Astrocyte of the hippocampus (primary cell): ENCODE data around the gene LCE3E.
"Not testable (repeated sequence)": the region's sequence is repeated elsewhere in the genome, so short reads cannot be mapped to it uniquely, and the experiment has no call there.

Source experiments
- DNase-seq: peaks from one replicate; pipeline ENCODE4 v3.0.0; 2011; ENCODE audit warnings: low read depth, low spot score

The LCE3E gene, protein sequence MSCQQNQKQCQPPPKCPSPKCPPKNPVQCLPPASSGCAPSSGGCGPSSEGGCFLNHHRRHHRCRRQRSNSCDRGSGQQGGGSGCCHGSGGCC

DNA sequence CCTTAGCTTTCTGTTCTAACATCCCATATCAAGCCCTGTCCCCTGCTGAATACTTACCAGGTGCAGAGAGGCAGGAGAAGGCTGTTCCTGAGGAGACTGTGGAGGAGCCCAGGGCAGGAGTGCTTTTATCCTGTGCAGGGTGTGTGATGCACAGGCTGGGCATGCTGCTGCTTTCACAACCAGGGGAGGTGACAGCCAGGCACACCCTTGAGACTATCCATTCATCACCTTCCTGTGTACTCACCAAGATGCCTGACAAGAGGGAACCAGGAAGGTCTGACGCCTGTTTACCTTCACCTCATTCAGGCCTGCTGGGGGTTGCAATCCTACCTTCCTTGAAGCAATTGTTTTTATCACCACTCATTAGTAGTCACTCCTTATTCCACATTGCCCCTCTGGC is at the start of gene LCE3E:
LCE3E (minus strand) TSS at position 100 of the 400 bp plus-strand sequence. CDS start 572 bp downstream, outside the sequence.
- no peak for DNase-seq

DNA sequence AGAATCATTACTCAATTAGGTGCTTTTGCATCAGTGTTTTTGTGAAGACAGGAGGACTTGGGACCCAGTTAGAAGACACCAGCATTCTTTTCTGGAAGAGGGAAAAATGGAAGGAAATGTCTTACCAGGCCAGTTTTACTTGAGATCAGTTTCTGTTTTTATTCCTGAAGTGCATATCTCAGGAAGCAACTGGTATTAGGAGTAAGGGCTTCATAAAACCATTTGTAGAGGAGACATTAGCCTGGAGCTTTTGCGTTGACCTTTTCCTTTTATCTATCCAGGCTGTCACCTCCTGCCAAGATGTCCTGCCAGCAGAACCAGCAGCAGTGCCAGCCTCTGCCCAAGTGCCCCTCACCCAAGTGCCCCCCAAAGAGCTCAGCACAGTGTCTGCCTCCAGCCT is 46.9 kb upstream of the LCE3E start, which contains the start of gene LCE3B:
LCE3B (plus strand) TSS at position 301 of the 400 bp plus-strand sequence; CDS start at position 301, 0 bp downstream.
- no peak for DNase-seq

DNA sequence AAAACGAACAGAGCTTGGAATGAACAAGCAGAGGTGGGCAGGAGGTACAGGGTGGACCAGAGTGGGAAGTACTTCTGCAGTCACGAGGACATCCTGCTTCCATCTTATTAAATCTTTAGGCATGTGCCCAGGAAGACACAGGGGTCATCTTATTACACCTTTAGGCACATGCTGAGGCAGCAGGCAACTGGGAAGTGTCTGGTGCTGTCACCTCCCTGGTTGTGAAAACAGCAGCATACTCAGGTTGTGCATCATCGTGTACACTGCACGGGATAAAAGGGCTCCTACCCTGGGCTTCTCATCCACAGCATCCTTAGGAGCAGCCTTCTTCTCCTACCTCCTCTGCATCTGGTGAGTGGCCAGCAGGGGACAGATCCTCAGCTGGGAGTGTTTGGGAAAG is 33.4 kb upstream of the LCE3E start, which contains the start of gene LCE3C:
LCE3C (plus strand) TSS at position 301 of the 400 bp plus-strand sequence. CDS start 498 bp downstream, outside the sequence.
- DNase-seq, result no peak

DNA sequence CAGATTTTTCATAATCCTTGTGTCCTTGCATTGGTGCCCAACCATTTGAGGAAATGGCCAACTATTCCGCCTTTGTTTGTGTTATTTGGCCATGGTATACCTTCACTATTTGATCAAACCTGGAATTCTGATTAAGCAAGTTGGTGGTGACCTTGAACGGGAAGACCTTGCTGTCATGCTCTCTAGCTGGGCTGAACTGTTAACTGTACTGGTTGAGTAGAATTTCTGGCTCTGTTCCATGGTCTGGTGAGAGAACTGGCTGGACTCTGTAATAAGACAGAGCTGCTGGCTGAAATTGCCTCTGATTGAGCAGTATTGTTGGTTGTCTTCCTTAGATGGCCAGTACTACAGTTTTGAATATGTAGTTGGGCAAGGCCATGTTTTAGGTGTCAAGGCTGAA is 30.4 kb upstream of the LCE3E start:
- no peak for DNase-seq

DNA sequence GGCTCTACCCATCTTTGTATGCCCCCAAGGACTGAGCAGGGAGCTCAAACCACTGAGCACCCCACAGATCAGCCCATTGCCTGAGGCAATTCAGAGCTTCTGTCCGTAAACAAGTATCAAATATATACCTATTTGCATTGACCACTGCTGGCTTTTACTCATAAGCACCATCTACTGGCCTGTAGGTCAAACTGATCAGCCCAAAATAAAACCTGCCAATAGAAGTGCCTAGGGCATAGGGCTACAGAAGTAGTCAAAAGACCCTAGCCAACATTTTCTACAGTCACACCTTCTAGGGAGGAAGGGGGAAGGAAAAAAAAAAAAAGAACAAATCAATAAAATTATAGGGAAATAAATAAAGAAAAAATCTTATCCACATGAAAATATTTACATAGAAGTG is 19.0 kb upstream of the LCE3E start:
- DNase-seq, result no peak

DNA sequence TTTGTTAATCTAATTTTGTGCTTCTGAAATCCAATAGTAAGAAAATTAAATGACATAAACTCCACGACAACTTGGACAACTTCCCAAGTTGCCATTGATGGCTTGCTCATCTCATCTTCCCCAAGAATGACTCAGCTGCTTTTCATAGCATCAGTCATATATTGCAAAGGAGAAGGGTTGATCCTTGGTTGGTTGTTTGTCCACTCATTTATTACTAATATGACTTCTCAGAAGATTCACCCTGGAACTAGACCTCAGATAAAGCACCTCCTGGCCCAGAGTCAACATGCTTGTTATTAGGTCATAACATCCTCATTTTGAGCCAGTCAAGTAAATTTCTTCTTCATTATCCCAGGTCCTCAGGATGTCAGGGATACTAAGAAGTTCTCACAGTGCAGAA is 16.1 kb upstream of the LCE3E start:
- no peak for DNase-seq

DNA sequence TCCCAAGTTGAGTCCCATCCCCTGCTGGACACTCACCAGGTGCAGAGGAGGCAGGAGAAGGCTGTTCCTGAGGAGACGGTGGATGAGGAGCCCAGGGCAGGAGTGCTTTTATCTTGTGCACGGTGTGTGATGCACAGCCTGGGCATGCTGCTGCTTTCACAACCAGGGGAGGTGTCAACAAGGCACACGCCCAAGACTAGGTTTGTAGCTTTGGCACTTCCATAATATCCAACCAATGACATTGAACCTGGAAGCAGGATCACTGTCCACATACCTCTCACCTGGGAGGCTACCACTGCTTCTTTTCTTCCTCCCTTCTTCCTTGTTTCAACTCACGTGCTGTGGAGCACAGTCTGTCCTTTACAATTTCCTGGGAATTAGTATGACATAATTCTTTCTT is 13.9 kb upstream of the LCE3E start, which contains the start of gene LCE3D:
LCE3D (minus strand) TSS at position 84 of the 400 bp plus-strand sequence. CDS start 580 bp downstream, outside the sequence.
- DNase-seq, result no peak

DNA sequence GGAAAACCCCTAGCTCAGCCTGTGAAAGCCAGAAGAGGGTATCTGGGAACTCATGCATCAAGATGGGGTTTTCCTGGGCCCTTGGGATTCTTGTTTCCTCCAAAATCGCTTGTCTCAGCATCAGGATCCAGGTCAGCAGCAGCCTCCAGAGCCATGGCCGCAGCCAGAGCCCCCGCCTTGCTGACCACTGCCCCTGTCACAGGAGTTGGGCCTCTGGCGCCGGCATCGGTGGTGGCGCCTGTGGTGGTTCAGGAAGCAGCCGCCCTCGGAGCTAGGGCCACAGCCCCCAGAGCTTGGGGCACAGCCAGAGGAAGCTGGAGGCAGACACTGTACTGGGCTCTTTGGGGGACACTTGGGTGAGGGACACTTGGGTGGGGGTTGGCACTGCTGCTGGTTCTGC is 12.9 kb upstream of the LCE3E start:
- DNase-seq, result not testable (repeated sequence)

DNA sequence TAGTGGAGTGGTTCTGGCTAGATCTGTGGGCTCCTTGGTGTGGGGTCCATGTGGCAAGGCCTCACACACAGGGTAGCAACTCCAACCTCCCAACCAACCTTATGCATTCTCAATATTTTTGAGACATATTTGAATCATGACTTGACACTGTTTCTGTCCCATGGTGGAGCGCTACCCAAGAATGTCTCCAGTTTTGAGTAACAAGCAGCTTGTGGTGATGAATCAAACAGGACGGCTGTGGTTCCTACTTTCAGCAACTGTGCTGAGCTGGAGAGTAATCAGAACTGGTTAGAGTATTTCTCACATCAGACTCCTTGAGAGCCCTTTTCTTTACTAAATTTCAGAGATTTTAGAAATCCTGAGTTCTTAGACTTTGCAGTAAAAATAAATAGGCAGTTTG is 10.6 kb upstream of the LCE3E start:
- no peak for DNase-seq

DNA sequence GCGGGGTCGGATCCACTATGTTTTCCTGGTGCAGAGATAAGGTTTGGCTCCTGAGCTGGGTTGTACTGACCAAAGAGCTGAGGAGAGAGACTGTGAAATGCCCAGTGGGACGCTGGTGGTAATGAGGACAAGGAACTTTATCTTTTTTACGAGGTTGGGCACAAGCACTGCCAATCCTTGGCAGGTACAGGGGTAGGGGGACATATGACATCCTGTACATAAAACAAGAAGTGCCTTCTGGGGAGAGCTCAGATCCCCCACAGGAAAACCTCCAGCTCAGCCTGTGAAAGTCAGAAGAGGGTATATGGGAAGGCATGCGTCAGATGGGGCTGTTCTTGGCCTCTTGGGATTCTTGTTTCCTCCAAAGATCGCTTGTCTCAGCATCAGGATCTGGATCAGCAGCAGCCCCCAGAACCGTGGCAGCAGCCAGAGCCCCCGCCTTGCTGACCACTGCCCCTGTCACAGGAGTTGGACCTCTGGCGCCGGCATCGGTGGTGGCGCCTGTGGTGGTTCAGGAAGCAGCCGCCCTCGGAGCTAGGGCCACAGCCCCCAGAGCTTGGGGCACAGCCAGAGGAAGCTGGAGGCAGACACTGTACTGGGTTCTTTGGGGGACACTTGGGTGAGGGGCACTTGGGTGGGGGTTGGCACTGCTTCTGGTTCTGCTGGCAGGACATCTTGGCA is 905 bp downstream of the LCE3E start:
- DNase-seq, result no peak

DNA sequence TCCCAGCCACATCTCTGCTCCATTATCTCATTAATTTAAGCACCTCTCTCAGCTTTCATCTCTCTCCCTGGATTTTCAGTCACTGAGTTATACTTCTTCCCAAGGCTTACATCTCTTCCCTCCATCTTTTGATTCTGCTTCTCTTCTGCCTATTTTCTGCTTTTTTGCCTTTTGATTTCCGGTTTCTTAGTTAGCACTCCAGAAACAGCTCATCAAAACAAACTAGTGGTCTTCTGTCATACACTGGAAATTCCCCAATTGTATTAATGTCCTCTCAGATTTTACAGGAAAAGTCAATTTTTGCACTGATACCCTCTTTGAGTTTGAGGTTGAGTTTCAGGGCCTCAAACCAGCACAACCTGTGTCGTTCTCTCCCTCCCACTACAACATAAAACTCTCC is 1.5 kb downstream of the LCE3E start:
- DNase-seq, result no peak

DNA sequence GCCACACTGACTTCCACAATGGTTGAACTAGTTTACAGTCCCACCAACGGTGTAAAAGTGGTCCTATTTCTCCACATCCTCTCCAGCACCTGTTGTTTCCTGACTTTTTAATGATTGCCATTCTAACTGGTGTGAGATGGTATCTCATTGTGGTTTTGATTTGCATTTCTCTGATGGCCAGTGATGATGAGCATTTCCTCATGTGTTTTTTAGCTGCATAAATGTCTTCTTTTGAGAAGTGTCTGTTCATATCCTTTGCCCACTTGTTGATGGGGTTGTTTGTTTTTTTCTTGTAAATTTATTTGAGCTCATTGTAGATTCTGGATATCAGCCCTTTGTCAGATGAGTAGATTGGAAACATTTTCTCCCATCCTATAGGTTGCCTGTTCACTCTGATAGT is 18.2 kb downstream of the LCE3E start:
- not testable (repeated sequence) for DNase-seq

DNA sequence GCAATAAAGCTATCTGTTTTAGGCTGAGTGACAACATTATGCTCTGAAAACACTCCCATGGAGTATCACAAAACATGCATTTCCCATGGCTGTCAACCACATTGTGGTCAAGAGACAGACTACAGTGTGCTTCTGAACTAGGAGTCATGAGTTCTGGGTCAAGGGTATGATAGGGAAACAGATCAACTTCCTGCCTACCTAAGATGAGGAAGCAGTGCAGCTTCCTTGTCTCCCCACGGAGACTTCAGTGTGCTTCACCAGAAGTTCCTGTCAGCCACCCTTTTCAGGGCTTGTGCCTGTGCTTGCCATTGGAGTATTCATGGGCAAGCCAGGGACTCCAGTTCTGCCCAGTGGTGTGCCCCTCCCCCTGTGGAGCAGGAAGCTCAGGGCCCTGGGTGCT is 19.9 kb downstream of the LCE3E start:
- DNase-seq, result no peak

DNA sequence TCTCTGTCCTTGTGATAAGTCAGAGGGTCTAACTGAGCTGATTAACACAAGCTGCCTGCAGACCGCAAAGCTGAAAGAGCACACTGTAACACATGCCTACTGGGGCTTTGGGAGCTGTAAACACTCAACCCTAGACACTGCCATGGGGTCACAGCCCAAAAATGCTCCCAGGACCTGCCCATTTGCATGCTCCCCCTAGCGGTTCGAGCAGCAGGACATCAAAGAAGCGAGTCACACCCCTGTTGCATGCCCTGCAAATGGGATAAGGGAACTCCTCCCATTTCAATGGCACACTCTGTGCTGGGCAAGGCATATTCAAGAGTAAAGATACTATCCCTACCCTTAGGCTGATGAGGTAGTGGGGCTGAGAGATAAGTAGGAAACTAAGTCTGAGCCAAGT is 22.8 kb downstream of the LCE3E start:
- DNase-seq, result no peak

DNA sequence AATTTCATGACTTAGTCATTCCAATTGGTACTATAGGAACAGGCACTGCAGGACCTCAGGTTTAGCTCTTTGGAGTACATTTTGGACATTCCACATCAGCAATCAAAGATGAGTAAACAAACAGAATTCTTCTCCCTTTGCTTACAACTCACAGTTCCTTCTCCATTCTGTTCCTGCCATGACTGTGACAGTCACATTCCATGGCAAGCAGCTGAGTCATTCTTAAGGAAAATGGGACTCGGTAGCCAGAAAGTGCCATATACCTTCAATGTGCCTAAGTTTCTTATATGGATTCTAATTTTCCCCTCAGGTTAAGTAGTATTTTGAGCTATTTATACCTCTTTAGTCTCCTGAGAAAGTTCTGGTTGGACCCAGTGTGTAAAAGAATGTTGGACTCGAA is 26.7 kb downstream of the LCE3E start:
- DNase-seq, result no peak

DNA sequence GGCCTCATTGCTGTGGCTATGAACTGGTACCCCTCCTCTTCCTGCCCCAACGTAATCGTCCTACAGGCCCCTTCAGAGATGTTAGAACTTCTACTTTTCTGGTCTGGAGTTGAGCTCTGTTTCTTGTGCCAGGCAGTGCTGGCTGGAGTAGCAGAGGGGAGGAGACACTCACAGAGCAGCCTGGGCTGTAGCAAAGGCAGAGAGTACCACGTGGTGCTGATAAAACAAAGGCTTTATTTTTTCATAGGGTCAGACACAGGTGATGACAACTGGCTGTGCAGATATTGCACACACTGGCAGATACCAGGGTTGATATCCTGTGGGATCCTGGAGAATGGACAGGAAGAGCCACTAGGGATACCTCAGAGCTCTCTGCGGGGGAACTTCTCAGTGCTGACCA is 29.1 kb downstream of the LCE3E start:
- no peak for DNase-seq

DNA sequence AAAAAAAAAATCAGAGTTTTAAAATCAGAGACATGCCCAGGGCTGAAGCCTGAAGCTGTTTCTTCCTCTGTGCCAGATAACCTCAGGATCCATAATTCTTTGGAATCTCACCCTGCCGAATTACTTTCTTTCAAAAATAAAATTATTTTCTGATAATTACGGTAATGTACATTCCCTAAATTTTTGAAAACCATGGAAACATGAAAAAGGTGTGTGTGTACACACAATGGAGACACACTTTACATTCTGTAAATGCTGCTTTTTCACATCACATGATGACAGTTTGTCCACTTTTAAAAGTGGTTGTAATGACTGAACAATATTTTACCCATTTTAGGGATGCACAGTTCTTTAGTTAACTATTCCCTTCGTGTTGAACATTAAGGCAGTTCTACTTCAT is 30.8 kb downstream of the LCE3E start:
- no peak for DNase-seq

DNA sequence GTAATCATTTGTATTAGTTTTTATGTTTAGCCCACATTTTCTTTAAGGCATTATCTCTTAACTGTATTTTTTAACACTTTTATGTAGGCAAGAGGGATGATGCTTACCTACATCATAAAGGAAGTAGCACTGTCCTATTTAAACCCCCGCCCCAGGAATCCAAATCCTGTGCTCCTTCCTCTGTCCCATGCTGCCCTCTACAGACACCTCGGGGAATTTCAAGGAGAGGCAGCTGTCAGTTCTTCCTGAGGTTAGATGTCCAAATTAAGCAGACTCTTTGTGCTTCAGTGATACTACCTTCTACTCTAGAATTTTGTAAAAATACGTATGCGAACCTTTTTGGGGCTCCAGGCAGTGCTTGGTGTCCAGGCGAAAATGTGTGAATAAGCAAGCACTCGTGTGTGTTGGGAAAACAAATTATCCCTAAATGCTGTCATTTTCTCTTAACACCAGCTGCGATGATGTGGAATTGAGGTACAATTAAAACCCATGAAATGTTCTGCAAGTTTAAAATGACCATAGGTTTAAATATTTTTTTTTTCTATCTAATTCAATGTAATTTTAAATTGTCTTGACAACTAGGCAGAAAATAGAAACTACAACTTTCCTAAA is 33.1 kb downstream of the LCE3E start:
- DNase-seq, result peak; percentile 4

DNA sequence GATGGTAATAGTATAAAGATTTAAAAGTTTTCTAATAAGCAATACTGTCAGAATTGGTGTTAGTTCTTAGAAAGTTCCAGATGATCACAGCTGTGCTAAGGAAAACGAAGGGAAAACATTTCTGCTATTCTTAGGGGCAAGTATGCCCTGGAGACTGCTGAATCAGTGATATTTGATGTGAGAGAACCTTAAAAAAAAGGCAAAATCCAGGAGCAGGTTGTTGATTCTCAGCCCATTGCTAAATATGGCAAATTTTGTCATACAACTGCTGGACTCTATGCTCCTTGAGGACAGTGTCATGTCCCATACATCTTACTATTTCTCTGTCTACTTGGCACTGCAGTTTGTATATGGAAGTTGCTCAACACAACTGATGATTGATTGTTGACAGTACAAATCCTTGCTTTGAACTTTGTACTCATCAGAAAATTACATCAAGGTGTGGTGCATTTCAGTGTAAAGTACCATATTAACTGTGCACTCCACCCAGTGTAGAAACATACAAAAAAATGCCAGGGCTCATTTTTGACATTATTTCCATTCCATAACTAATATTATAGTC is 41.4 kb downstream of the LCE3E start:
- DNase-seq, result no peak

DNA sequence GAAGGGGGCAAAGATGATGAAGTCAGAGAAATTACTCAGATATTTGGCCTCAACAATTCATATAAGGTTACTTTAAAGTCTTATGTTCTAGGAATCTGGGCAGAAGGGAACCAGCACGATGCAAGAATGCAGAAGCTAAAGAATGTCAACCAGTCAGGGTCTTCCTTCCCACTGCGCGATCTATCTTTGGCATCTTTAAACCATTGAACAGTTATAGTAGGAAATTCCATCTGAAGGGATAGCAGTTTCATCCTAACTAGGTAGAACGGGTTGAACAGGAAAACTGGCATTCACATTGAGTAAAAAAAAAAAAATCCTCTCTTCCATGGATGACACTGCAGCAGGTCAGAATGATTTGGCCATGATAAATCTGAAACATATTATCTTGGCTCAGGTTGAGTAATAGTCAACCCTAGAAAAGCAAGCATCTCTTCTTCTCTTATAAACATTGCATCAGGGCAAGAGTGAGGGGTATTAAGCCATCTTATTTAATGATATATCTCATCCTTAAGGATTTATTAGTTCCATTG is 46.0 kb downstream of the LCE3E start:
- DNase-seq, result no peak

DNA sequence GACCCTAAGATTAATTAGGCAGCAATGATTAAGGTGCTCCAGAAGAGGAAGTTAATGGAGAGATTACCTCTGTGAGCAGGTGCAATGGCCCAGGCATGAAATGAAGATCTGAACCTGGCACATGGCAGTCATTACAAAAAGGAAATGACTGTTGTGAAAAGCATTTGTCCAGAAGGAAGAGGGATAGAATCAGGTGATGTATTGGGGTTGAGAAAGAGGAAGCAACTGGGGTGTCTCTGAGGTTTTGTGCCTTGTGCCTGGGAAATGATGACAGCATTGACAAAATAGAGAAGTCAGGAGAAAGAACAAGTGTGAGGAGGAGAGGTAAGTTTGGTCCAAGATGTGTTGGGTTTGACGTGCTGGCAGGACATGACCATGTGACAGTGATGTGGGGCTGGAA is 46.7 kb downstream of the LCE3E start:
- DNase-seq, result no peak

DNA sequence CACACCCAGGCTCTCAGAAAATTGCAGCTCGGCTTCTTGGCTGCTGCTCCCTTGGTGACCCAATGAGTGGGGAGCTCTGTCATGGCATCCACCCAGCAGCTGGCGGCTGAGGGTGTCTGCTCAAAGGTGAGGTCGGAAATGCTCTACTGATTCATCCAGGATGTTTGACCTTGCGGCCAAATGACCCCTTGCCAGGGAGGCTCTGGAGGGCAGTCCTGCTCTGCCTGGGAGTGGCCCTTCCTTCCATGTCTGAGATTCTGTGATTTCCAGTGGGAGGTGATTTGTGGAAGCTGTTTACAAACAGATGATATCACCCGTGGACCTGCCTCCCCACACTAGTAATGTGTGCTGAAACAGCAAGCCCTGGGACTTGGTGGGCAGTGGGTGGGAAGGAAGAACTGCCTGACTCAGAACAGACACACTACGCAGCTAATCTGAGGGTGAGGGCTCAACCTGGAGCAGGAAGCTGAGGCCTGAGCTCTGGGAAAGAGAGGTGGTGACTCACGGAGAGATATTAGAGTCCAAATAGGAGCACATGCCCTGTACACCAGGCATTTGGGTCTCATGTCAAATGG is 49.3 kb downstream of the LCE3E start:
- DNase-seq, result no peak
